SK-N-SH (cell line): ENCODE results near the gene TMEM229A.
"Not testable (repeated sequence)": the region's sequence is repeated elsewhere in the genome, so short reads cannot be mapped to it uniquely, and the experiment has no call there.

ENCODE experiments used
- CTCF ChIP-seq: fragments of 200-600 bp; sonication (generic); IDR thresholded peaks from 2 replicates; pipeline ENCODE4 v1.6.1; 2017; ENCODE audit warnings: antibody characterized with exemption, mild to moderate bottlenecking, moderate library complexity
- EZH2phosphoT487 ChIP-seq: fragments of 200-600 bp; sonication (generic); IDR thresholded peaks from 2 replicates; pipeline ENCODE4 v1.6.1; 2017; ENCODE audit warnings: low read depth, mixed run types, mild to moderate bottlenecking, antibody characterized with exemption, moderate library complexity, borderline replicate concordance
- MAX ChIP-seq: IDR thresholded peaks from 2 replicates; pipeline ENCODE4 v1.4.0; 2012; ENCODE audit warnings: low read depth
- POLR2AphosphoS5 ChIP-seq: IDR thresholded peaks from 2 replicates; pipeline ENCODE4 v1.6.1; 2012; ENCODE audit warnings: low read depth, low read length
- RAD21 ChIP-seq: IDR thresholded peaks from 2 replicates; pipeline ENCODE4 v1.6.1; 2012; ENCODE audit warnings: mild to moderate bottlenecking, low read length

- TF ChIP-seq EZH2phosphoT487, RAD21, POLR2AphosphoS5, CTCF, MAX: not testable (repeated sequence)
Observed at GRCh38 chr7:124037902-124038301, 5.0 kb upstream of the TMEM229A start.
